Stimulated activated CD8-positive, alpha-beta memory T cell treated with anti-CD3 and anti-CD28 coated beads, Interleukin-15, amount 100 ng/mL, for 24 hours (primary cell): Measurements from ENCODE around the gene PYGL.
"Not testable (repeated sequence)": the region's sequence is repeated elsewhere in the genome, so short reads cannot be mapped to it uniquely, and the experiment has no call there.

Experiments used
- DNase-seq: peaks from one replicate; pipeline ENCODE4 v3.0.0-alpha.2; 2020; ENCODE audit warnings: low read depth

The PYGL gene

DNA sequence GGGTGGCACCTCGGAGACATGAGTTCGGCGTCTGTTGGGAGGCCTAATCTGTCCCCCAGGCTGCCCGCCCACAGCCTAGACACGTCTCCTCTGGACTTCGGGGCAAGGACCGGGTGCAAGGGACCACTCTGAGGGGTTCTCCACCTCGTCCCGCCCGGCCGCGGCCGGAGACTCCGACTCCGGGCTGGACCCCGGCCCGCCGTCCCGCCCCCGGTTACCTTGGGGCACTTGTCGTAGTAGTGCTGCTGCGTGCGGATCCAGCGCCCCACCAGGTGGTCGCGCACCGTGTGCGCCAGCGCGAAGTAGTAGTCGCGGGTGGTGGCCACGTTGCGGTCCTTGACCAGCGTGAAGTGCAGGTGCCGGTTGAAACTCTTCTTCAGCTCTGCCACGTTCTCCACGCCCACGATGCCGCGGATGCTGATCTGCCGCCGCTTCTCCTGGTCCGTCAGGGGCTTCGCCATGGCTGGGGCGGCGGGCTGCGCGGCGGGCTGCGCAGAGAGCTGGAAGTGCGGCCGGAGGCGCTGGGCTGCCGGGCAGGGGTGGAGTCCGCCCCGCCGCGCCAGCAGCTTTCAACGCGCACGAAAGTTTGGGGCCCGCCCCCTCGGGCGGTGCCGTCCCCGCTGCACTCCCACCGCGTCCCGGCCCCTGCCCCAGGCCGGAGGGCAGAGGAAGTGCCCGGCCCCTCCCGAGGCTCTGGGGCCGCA is at the start of gene PYGL:
PYGL (minus strand) TSS at position 541 of the 704 bp plus-strand sequence; CDS start at position 461, 80 bp downstream.
- DNase-seq: no peak

GRCh38 chr14:50985859-50986331 is 41.6 kb upstream of the PYGL start:
- DNase-seq: no peak

GRCh38 chr14:50985124-50985858 is 41.0 kb upstream of the PYGL start:
- no peak for DNase-seq

GRCh38 chr14:50984036-50984710 is 39.9 kb upstream of the PYGL start:
- DNase-seq: no peak

GRCh38 chr14:50979941-50980850 is 35.9 kb upstream of the PYGL start:
- no peak for DNase-seq

GRCh38 chr14:50978888-50979287 is 34.6 kb upstream of the PYGL start:
- DNase-seq: no peak

DNA sequence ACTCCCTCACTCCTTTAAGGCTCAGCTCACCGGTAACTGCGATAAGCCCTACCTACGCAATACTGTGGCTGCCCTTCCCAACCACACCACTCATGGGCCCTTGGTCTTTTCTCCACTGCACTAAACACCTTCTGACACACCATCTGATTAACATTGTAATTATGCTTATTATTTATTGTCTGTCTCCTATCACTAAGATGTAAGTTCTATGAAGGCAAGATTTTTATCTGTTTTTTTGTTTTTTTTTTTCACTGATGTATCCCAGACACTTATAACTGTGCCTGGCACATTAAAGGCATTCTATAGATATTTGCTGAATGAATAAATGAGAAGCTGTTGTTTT is 34.2 kb upstream of the PYGL start:
- DNase-seq: no peak

GRCh38 chr14:50977863-50978528 is 33.7 kb upstream of the PYGL start:
- DNase-seq: no peak

GRCh38 chr14:50974118-50974517 is 29.8 kb upstream of the PYGL start:
- no peak for DNase-seq

DNA sequence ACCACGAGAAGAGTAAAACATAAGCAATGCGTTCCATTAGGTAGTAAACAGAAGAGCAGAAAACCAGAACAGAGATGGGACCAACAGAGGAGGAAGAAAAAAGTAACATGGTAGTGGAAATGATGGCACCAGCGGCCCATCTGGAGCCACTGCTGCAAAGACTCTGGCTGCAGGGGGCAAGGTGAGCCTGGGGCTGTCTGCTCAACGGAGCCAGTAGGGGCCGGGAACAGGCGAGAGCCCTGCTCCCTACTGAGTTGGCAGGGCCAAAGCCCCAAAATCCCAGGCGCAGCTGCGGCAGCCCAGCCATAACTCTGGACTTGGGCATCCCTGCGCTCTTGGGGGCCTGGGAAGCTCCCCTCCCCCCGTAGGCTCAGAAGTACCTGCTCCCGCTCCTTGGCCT is 28.5 kb upstream of the PYGL start:
- DNase-seq: no peak

GRCh38 chr14:50970886-50971781 is 26.9 kb upstream of the PYGL start:
- no peak for DNase-seq

DNA sequence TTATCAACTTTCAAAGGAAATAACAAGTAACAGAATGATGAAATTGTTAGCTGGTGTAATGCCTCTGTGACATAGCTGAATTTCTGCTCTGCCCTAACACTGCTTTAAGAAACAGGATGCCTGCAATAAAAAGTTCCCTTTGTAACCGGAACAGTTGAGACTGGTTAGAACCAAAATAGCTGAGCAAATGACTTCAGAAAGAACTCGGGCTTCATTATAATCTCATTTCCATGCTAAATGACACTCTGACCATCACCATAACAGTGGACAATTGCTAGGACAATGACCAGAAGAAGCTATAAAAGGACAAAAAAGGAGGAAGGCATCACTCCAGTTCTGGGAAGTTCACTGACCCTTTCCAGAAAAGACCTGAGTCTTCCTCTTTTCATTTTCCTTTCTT is 23.5 kb upstream of the PYGL start:
- no peak for DNase-seq

DNA sequence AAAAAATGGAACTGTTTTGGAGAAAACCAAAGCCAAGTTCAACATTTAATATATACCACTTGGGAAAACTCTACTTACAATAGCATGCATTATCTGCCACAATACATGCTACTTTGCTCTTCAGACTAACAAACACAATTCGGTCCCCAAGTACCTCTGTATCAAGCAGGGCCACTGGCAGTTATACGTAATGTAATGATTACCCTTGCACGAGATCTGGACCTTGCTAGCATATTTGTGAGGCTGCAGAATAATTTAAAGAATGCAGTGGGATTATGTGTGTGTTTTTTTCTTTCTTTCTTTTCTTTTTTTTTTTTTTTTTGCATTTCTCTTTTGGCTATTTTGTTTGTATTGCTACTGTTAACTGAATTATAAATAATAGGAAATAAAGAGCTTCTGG is 22.8 kb upstream of the PYGL start:
- no peak for DNase-seq

- DNase-seq: no peak
Observed at GRCh38 chr14:50964683-50965390, 20.6 kb upstream of the PYGL start.

DNA sequence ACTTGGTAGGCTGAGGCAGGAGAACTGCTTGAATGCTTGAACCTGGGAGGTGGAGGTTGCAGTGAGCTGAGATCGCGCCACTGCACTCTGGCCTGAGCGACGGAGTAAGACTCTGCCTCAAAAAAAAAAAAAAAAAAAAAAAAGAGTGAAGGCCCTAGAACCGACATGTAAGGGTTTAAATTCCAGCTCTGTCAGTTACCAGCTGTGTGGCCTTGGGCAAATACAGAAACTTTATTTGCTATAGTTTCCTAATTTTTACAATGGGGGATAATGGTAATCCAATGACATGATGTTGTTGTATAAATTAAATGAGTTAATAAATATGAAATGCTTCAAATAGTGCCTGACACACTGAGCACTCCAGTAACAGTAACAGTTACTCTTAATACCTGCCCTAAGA is 19.6 kb upstream of the PYGL start:
- DNase-seq: no peak

DNA sequence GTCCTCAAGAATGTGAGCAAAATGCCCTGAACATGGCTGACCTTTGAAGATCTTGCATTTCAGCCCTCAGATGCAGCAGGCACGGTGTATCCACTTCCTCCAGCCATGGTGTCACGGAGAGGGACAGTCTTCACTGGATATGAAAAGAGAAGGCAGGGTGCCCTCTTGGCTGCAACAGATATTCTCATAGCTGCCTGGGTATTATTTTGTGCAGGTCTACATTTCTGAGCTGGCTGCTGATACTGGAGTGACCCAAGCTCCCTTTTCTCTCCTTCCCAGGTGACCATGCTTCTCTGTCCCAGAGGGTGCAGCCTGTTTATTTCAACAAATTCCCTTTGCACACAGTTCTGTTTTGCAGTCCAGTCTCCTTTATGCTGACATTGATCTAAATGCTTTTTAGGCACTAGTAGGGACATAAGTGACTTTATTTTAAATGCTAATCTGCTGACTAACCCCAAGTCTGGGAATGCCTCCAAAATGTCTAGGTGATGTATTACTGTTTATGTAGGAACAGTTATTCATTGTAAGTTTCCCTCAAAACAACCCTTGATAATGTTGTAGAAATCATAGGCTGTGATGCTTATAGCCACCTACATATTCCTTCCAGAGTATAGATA is 17.4 kb upstream of the PYGL start:
- DNase-seq: no peak

GRCh38 chr14:50957296-50957695 is 13.0 kb upstream of the PYGL start:
- no peak for DNase-seq

- not testable (repeated sequence) for DNase-seq
Observed at GRCh38 chr14:50956421-50956820, 12.1 kb upstream of the PYGL start.

GRCh38 chr14:50955373-50956043 is 11.2 kb upstream of the PYGL start:
- DNase-seq: no peak
